Muscle layer of colon (tissue), 2 donors: ENCODE data around the gene PMVK.

Source experiments
- H3K27ac ChIP-seq: one replicate; pipeline ENCODE4 v1.7.0; 2013; ENCODE audit warnings: low read depth, mild to moderate bottlenecking, low read length, moderate library complexity
- H3K27me3 ChIP-seq, 2 donors: one replicate each; pipeline ENCODE4 v1.7.0; 2013; ENCODE audit warnings: low read length in 2 of 2, mild to moderate bottlenecking in 2 of 2; ENCODE audit not compliant: insufficient read depth in 2 of 2, control insufficient read depth in 1 of 2
- H3K36me3 ChIP-seq: one replicate; pipeline ENCODE4 v1.7.0; 2013; ENCODE audit warnings: mild to moderate bottlenecking, low read length; ENCODE audit not compliant: insufficient read depth
- H3K4me1 ChIP-seq: one replicate; pipeline ENCODE4 v1.7.0; 2013; ENCODE audit warnings: mild to moderate bottlenecking, low read length; ENCODE audit not compliant: insufficient read depth
- H3K4me3 ChIP-seq, 2 donors: one replicate each; pipeline ENCODE4 v1.7.0; 2013; ENCODE audit warnings: low read length in 2 of 2, low read depth in 1 of 2, mild to moderate bottlenecking in 1 of 2, moderate library complexity in 1 of 2
- H3K9ac ChIP-seq: one replicate; pipeline ENCODE4 v1.7.0; 2013; ENCODE audit warnings: low read length
- H3K9me3 ChIP-seq: one replicate; pipeline ENCODE4 v1.7.0; 2013; ENCODE audit warnings: mild to moderate bottlenecking, low read length
- donor health status: abdominal sarcoma.
- donor health status: Adenocarcinoma of cecum.

PMVK gene

GRCh38 chr1:154879038-154879421 is 57.5 kb downstream of the PMVK start:
- Histone ChIP-seq H3K36me3 (no peaks in the 10 kb centered on the region), H3K9ac (no peak overlapping the region), H3K27ac (no peak overlapping the region), H3K9me3 (no peaks in the 10 kb centered on the region), H3K4me1 (no peaks in the 10 kb centered on the region), H3K4me3 (no peak overlapping the region), H3K27me3 (no peaks in the 10 kb centered on the region)

- no peaks in the 10 kb centered on the region for H3K9me3 ChIP-seq
- no peak overlapping the region for H3K9ac ChIP-seq
- no peaks in the 10 kb centered on the region for H3K27me3 ChIP-seq
- H3K27ac ChIP-seq, result no peak overlapping the region
- H3K4me3 ChIP-seq, result no peak overlapping the region
- H3K4me1 ChIP-seq, result no peaks in the 10 kb centered on the region
- no peaks in the 10 kb centered on the region for H3K36me3 ChIP-seq
Measured at GRCh38 chr1:154878371-154879037, 58.0 kb downstream of the PMVK start.

DNA sequence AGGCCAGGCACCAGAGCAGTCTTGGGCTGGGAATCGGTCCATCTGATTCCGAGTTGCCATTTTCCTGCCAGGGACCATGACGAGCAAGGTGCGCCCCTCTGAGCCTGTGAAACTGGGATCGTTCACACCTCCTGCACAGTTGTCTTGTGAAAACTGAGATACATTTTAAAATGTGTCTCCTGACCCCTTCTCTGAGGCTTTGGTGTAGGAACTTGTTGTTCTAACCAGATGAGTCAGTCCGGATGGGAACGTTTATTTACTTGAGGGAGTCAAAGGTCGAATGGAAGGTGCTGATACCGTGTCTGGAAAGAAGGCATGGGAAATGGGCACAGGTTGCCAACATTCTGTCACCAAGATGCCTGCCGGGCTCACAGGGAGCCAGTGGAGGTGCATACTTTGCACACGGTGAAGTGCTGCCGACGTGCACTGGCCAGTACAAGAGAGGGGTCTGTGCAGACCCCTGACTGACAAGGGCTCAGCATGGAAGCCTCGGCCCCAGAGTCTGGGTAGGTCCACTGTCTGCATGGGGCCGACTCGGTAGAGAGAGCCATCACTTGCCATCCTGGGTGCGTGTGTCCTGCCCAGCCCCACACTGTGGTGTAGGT is 59.0 kb downstream of the PMVK start:
- Histone ChIP-seq H3K27ac (no peak overlapping the region), H3K27me3 (no peaks in the 10 kb centered on the region), H3K9ac (no peak overlapping the region), H3K4me3 (no peak overlapping the region), H3K4me1 (no peaks in the 10 kb centered on the region), H3K9me3 (no peaks in the 10 kb centered on the region), H3K36me3 (no peaks in the 10 kb centered on the region)

DNA sequence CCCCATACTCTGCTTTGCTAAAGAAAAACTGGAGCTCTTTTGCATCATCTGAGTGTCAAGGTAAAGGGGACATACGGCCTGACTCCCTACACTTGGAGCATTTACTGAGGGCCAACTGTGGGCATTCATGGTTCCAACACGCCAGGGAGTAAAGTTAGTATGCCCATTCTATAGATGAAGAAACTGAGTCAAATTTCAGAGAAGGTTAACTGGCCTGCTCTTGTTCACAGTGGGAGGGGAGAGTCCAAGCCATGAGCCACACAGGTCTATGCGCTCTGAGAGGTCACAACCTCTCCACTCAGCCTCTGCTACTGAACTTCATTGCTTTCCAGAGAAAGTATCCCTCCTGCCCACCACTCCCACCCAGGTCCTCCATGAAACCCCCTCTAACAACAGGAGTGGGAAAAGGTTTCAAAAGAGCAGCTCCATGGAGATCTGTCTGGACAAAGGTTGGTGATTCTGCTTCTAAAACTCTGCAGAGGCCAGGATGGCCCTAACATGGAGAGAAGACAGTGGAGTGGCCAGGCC is 59.6 kb downstream of the PMVK start:
- no peaks in the 10 kb centered on the region for H3K4me1 ChIP-seq
- H3K27me3 ChIP-seq, result no peaks in the 10 kb centered on the region
- H3K9ac ChIP-seq, result no peak overlapping the region
- no peaks in the 10 kb centered on the region for H3K36me3 ChIP-seq
- no peak overlapping the region for H3K4me3 ChIP-seq
- H3K27ac ChIP-seq, result no peak overlapping the region
- H3K9me3 ChIP-seq, result no peaks in the 10 kb centered on the region
